Fibroblast of lung (primary cell): ENCODE results near the gene FHDC1.

Experiments
- EZH2 ChIP-seq: IDR thresholded peaks from 2 replicates; pipeline ENCODE4 v1.5.1; 2012; ENCODE audit warnings: low read length, control low read depth, mild to moderate bottlenecking; ENCODE audit errors: missing control alignments
- TF ChIP-seq, protein P1 (sequence below), 2 donors: IDR thresholded peaks in 1 of 2; conservative IDR thresholded peaks in 1 of 2; 1 replicate in 1 of 2; 2 replicates in 1 of 2; pipeline ENCODE4 v1.5.1; 2011 to 2012; ENCODE audit warnings: low read length in 2 of 2, control low read depth in 1 of 2, inconsistent platforms in 1 of 2, low read depth in 1 of 2, mild to moderate bottlenecking in 1 of 2

DNA sequence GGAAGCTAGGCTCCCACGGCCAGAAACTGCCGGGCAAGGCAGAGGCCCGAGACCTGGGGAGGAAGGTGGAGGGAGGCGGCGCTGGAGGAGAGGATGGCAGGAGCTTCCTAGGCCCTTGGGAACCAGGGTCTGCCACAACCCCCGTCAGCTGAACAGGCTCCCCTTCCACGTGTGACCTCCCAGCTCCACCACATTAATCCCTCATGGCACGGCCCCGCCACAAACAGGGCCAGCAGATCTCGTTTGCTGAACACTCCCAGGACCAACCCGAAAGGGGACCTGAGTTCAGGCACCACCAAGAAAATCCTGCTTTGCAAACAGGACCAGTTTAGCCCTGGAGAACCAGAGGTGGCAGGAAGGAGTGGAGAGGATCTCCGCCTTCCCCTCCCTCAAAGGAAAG is 62.7 kb downstream of the FHDC1 start:
- TF ChIP-seq, protein P1, sequence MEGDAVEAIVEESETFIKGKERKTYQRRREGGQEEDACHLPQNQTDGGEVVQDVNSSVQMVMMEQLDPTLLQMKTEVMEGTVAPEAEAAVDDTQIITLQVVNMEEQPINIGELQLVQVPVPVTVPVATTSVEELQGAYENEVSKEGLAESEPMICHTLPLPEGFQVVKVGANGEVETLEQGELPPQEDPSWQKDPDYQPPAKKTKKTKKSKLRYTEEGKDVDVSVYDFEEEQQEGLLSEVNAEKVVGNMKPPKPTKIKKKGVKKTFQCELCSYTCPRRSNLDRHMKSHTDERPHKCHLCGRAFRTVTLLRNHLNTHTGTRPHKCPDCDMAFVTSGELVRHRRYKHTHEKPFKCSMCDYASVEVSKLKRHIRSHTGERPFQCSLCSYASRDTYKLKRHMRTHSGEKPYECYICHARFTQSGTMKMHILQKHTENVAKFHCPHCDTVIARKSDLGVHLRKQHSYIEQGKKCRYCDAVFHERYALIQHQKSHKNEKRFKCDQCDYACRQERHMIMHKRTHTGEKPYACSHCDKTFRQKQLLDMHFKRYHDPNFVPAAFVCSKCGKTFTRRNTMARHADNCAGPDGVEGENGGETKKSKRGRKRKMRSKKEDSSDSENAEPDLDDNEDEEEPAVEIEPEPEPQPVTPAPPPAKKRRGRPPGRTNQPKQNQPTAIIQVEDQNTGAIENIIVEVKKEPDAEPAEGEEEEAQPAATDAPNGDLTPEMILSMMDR (conservative IDR thresholded peaks at IDR 0.05 in 1 of 2, IDR thresholded peaks at IDR 0.05 in 1 of 2; ENCODE audit: low read depth in 1 of 2, low read length in 2 of 2), result no peak
- no peak for TF ChIP-seq EZH2
